H1 (cell line): ENCODE data around the gene MAP2K2. TPM values are rescaled to one million over a fixed set of nuclear protein-coding genes. Genes with fewer than 3 reads are reported as not detected.

Experiments
- CTCF ChIA-PET: fragments of 300-600 bp; sonication (Branson Sonifier 250); formaldehyde crosslinking; loops from one replicate; lab custom pipeline; 2021; ENCODE audit not compliant: partially characterized antibody; lab: Charles Lee
- POLR2A ChIA-PET: fragments of 300-600 bp; sonication (Branson Sonifier 250); formaldehyde crosslinking; loops from one replicate; lab custom pipeline; 2021; ENCODE audit warnings: inconsistent platforms; ENCODE audit not compliant: partially characterized antibody; lab: Charles Lee
- DNase-seq, 2 experiments: peaks; one replicate each; pipeline versions ENCODE4 v3.0.0 to v3.0.0-alpha.2; 2010 to 2022; ENCODE audit warnings: low spot score in 2 of 2, low read depth in 1 of 2, mixed read lengths in 1 of 2
- FAIRE-seq: peaks from 2 replicates; lab custom pipeline; 2011; peaks lifted over from hg19 to GRCh38; lab: Jason Lieb, UNC
- H2AFZ ChIP-seq: 2 replicates; pipeline ENCODE4 v1.8.1; 2012; ENCODE audit warnings: low read length, inconsistent platforms
- H2AK5ac ChIP-seq: 2 replicates; pipeline ENCODE4 v1.6.1; 2013; ENCODE audit warnings: low read depth, low read length
- H2BK120ac ChIP-seq: replicated peaks from 2 replicates; pipeline ENCODE3; 2013; ENCODE audit warnings: low read depth, low read length, inconsistent platforms
- H2BK12ac ChIP-seq: 2 replicates; pipeline ENCODE4 v1.6.1; 2013; ENCODE audit warnings: low read depth, low read length
- H2BK15ac ChIP-seq: 2 replicates; pipeline ENCODE4 v1.6.1; 2013; ENCODE audit warnings: low read length
- H2BK20ac ChIP-seq: 2 replicates; pipeline ENCODE4 v1.6.1; 2013; ENCODE audit warnings: low read length
- H2BK5ac ChIP-seq: 2 replicates; pipeline ENCODE4 v1.6.1; 2013; ENCODE audit warnings: low read depth, low read length
- H3K14ac ChIP-seq: 2 replicates; pipeline ENCODE4 v1.6.1; 2013; ENCODE audit warnings: inconsistent platforms; ENCODE audit not compliant: insufficient read length
- H3K18ac ChIP-seq: 2 replicates; pipeline ENCODE4 v1.6.1; 2013; ENCODE audit warnings: low read length; ENCODE audit errors: extremely low read depth
- H3K23ac ChIP-seq: 2 replicates; pipeline ENCODE4 v1.6.1; 2013; ENCODE audit warnings: inconsistent platforms; ENCODE audit not compliant: insufficient read length
- H3K23me2 ChIP-seq: 2 replicates; pipeline ENCODE4 v1.6.1; 2013; ENCODE audit warnings: low read depth, low read length
- H3K27ac ChIP-seq: 2 replicates; pipeline ENCODE4 v1.6.1; 2011; ENCODE audit warnings: low read depth, low read length, inconsistent platforms
- H3K27me3 ChIP-seq, 4 experiments: replicated peaks in 1 of 4; 1 replicate in 1 of 4; 2 replicates in 3 of 4; pipeline versions ENCODE4 v1.6.1 to v1.8.1; 2011 to 2013; ENCODE audit warnings: low read length in 3 of 4, mild to moderate bottlenecking in 3 of 4, inconsistent platforms in 2 of 4, mixed read lengths in 2 of 4, moderate library complexity in 1 of 4; ENCODE audit not compliant: control insufficient read depth in 3 of 4, insufficient read depth in 3 of 4; ENCODE audit errors: extremely low read depth in 1 of 4
- H3K36me3 ChIP-seq, 4 experiments: 2 replicates each; pipeline versions ENCODE4 v1.6.1 to v1.8.1; 2011 to 2013; ENCODE audit warnings: mild to moderate bottlenecking in 4 of 4, low read length in 3 of 4, moderate library complexity in 2 of 4, control low read depth in 1 of 4, inconsistent platforms in 1 of 4; ENCODE audit not compliant: insufficient read depth in 4 of 4, control insufficient read depth in 2 of 4
- H3K4ac ChIP-seq: replicated peaks from 2 replicates; pipeline ENCODE3; 2013; ENCODE audit warnings: low read length, low read depth, mixed read lengths, inconsistent platforms; ENCODE audit not compliant: insufficient read length
- H3K4me1 ChIP-seq, 4 experiments: replicated peaks in 1 of 4; 1 replicate in 1 of 4; 2 replicates in 3 of 4; pipeline versions ENCODE4 v1.6.1 to v1.8.1; 2011 to 2013; ENCODE audit warnings: low read length in 3 of 4, inconsistent platforms in 2 of 4, mixed read lengths in 1 of 4; ENCODE audit not compliant: insufficient read depth in 4 of 4, control insufficient read depth in 3 of 4
- H3K4me2 ChIP-seq, 2 experiments: 2 replicates each; pipeline versions ENCODE4 v1.6.1 to v1.8.1; 2011 to 2013; ENCODE audit warnings: low read depth in 2 of 2, low read length in 2 of 2, control low read depth in 1 of 2, inconsistent platforms in 1 of 2, mild to moderate bottlenecking in 1 of 2; ENCODE audit not compliant: insufficient read depth in 1 of 2
- H3K4me3 ChIP-seq, 4 experiments: fragments of 200-600, 300-600 bp in 1 of 4; sonication (generic), shearing (Covaris generic), sonication (Bioruptor Twin) in 1 of 4; 2 replicates each; pipeline versions ENCODE4 v1.5.1 to v1.8.1; 2011 to 2016; ENCODE audit warnings: low read length in 4 of 4, low read depth in 3 of 4, control low read depth in 2 of 4, inconsistent platforms in 2 of 4, mild to moderate bottlenecking in 2 of 4, mixed read lengths in 1 of 4, moderate library complexity in 1 of 4; ENCODE audit not compliant: insufficient read depth in 2 of 4; ENCODE audit errors: extremely low read depth in 1 of 4
- H3K56ac ChIP-seq: replicated peaks from 2 replicates; pipeline ENCODE3; 2013; ENCODE audit warnings: low read depth, mild to moderate bottlenecking, mixed read lengths, low read length, inconsistent platforms; ENCODE audit not compliant: insufficient read length
- H3K79me1 ChIP-seq: 2 replicates; pipeline ENCODE4 v1.6.1; 2013; ENCODE audit warnings: low read depth, low read length, control low read depth
- H3K79me2 ChIP-seq, 2 experiments: 2 replicates each; pipeline versions ENCODE4 v1.6.1 to v1.8.1; 2012 to 2013; ENCODE audit warnings: low read length in 2 of 2, mild to moderate bottlenecking in 2 of 2, inconsistent platforms in 1 of 2; ENCODE audit not compliant: insufficient read depth in 2 of 2, control insufficient read depth in 1 of 2
- H3K9ac ChIP-seq, 4 experiments: replicated peaks in 1 of 4; 1 replicate in 1 of 4; 2 replicates in 3 of 4; pipeline versions ENCODE4 v1.6.1 to v1.8.1; 2011 to 2013; ENCODE audit warnings: low read depth in 3 of 4, low read length in 3 of 4, control low read depth in 2 of 4, mild to moderate bottlenecking in 2 of 4, moderate library complexity in 2 of 4, inconsistent platforms in 1 of 4; ENCODE audit errors: extremely low read depth in 1 of 4
- H3K9me3 ChIP-seq, 2 experiments: 2 replicates each; pipeline versions ENCODE4 v1.6.1 to v1.8.1; 2012 to 2013; ENCODE audit warnings: mild to moderate bottlenecking in 2 of 2, moderate library complexity in 2 of 2, control low read depth in 1 of 2, inconsistent platforms in 1 of 2, low read depth in 1 of 2, low read length in 1 of 2, mixed read lengths in 1 of 2; ENCODE audit not compliant: insufficient read depth in 2 of 2
- H4K20me1 ChIP-seq, 2 experiments: replicated peaks in 1 of 2; 2 replicates each; pipeline versions ENCODE3 to v1.8.1; 2011 to 2013; ENCODE audit warnings: inconsistent platforms in 2 of 2, low read length in 2 of 2, mild to moderate bottlenecking in 1 of 2; ENCODE audit not compliant: insufficient read depth in 2 of 2, control insufficient read depth in 1 of 2
- H4K5ac ChIP-seq: 2 replicates; pipeline ENCODE4 v1.6.1; 2013; ENCODE audit warnings: low read length, low read depth, mixed read lengths, inconsistent platforms; ENCODE audit not compliant: insufficient read length
- H4K8ac ChIP-seq: 2 replicates; pipeline ENCODE4 v1.8.0; 2013; ENCODE audit warnings: mild to moderate bottlenecking, moderate library complexity, low read length, inconsistent platforms; ENCODE audit not compliant: insufficient read depth; ENCODE audit errors: extremely low read depth
- H4K91ac ChIP-seq: replicated peaks from 2 replicates; pipeline ENCODE3; 2013; ENCODE audit warnings: low read length, mixed read lengths, inconsistent platforms; ENCODE audit not compliant: insufficient read length
- CTCF ChIP-seq, 3 experiments: IDR thresholded peaks; 1 replicate in 2 of 3; 2 replicates in 1 of 3; pipeline versions ENCODE4 v1.5.1 to v1.6.1; 2011; ENCODE audit warnings: low read length in 3 of 3, mild to moderate bottlenecking in 3 of 3, inconsistent platforms in 2 of 3, low read depth in 1 of 3, moderate library complexity in 1 of 3; ENCODE audit not compliant: insufficient read depth in 1 of 3; ENCODE audit errors: control extremely low read depth in 1 of 3
- HDAC2 ChIP-seq, 2 experiments: fragments of 300-600 bp in 1 of 2; sonication (generic) in 1 of 2; IDR thresholded peaks; 2 replicates each; pipeline ENCODE4 v1.6.1; 2011 to 2012; ENCODE audit warnings: low read depth in 2 of 2, low read length in 2 of 2, mild to moderate bottlenecking in 2 of 2, moderate library complexity in 2 of 2, borderline replicate concordance in 1 of 2, inconsistent platforms in 1 of 2
- KDM4A ChIP-seq: IDR thresholded peaks from one replicate; pipeline ENCODE4 v1.7.1; 2012; ENCODE audit warnings: low read depth, mild to moderate bottlenecking, moderate library complexity, low read length, inconsistent platforms; ENCODE audit not compliant: severe bottlenecking
- KDM5A ChIP-seq: fragments of 200-600 bp; IDR thresholded peaks from 2 replicates; pipeline ENCODE4 v1.7.1; 2012; ENCODE audit warnings: mild to moderate bottlenecking, low read length, inconsistent platforms, mixed read lengths
- MAX ChIP-seq: IDR thresholded peaks from 2 replicates; pipeline ENCODE4 v1.6.1; 2012; ENCODE audit warnings: inconsistent platforms
- PHF8 ChIP-seq: fragments of 200-600 bp; sonication (generic); conservative IDR thresholded peaks from 2 replicates; pipeline ENCODE4 v1.7.1; 2012; ENCODE audit warnings: low read depth, mild to moderate bottlenecking, inconsistent platforms, low read length, moderate library complexity
- TAF7 ChIP-seq: optimal IDR thresholded peaks from 2 replicates; pipeline ENCODE3; 2011; ENCODE audit warnings: low read depth, mild to moderate bottlenecking, inconsistent platforms, low read length, moderate library complexity, borderline replicate concordance
- WGBS, 2 experiments: shearing (Covaris generic) in 1 of 2; methylation state at CpG; one replicate each; pipeline versions ENCODE4 v1.1.6 to v1.1.7; 2013 to 2015; ENCODE audit warnings: low lambda C conversion rate in 2 of 2, mixed read lengths in 2 of 2, inconsistent platforms in 1 of 2, low coverage in 1 of 2, missing lambda C conversion rate in 1 of 2; ENCODE audit not compliant: insufficient replicate concordance in 2 of 2, insufficient coverage in 1 of 2, insufficient read length in 1 of 2; ENCODE audit errors: extremely low coverage in 1 of 2, missing lambda C conversion rate in 1 of 2; 5-methylcytosine and 5-hydroxymethylcytosine counted together
- polyA plus RNA-seq, 7 experiments: library from polyadenylated mRNA; depleted of rRNA in 3 of 7; stranded (reverse) in 5 of 7; unstranded in 2 of 7; fragments of >200 nt in 5 of 7; fragments of 200-250 nt in 2 of 7; gene quantifications; 1 replicate in 5 of 7; 2 replicates in 1 of 7; 4 replicates in 1 of 7; pipeline versions ENCODE4 v1.2.1 to v1.2.3, GENCODE V29; 2011 to 2013; ENCODE audit warnings: missing spikeins in 2 of 7, mixed read lengths in 2 of 7
- total RNA-seq: library from RNA; stranded (reverse); fragmentation: NEBNext Ultra II Directional; extraction: Animal tissue kit (Norgen Biotek cat#: 25700); gene quantifications from 2 replicates; pipeline ENCODE4 v1.2.1, GENCODE V29; 2021

The MAP2K2 gene
- total and polyA plus RNA-seq, 2 of the 8 experiments (the other 6 are each of a cell fraction or from before 2014, with no cell fraction given) = 111 to 162 TPM

GRCh38 chr19:4064496-4065260 is 59.2 kb downstream of the MAP2K2 start:
- Histone ChIP-seq H3K9ac (peak overlapping the region; percentile 7 to 73 (median 58); a peak in 6 of 7 replicates), H3K18ac (no peak overlapping the region; the same call in 1 of the 2 replicates), H3K23me2 (peaks cover 6% of the 10 kb centered on the region; the same call in 1 of the 2 replicates), H4K91ac (peak overlapping the region; percentile 54), H3K4me2 (peak overlapping the region; percentile 59 to 86), H3K27me3 (peaks cover 10 to 24% (median 22%) of the 10 kb centered on the region in 4 experiments), H3K36me3 (no peaks in the 10 kb centered on the region), H3K4ac (no peak overlapping the region), H3K23ac (no peak overlapping the region), H3K4me3 (peak overlapping the region; percentile 63 to 94 (median 73)), H3K79me2 (peaks cover 24 to 52% of the 10 kb centered on the region in 2 experiments; a peak in 3 of 4 replicates), H2AK5ac (no peak overlapping the region), H4K8ac (peak overlapping the region; percentile 88), H2BK5ac (no peak overlapping the region; the same call in 1 of the 2 replicates), H4K20me1 (peaks cover 27 to 35% of the 10 kb centered on the region in 2 experiments), H3K27ac (no peak overlapping the region; the same call in 1 of the 2 replicates), H2AFZ (no peak overlapping the region), H3K56ac (peak overlapping the region; percentile 77), H2BK20ac (no peak overlapping the region), H2BK120ac (no peak overlapping the region), H2BK15ac (no peak overlapping the region), H3K79me1 (peaks cover 8% of the 10 kb centered on the region), H3K14ac (no peak overlapping the region), H3K9me3 (no peaks in the 10 kb centered on the region), H2BK12ac (no peak overlapping the region), H3K4me1 (peaks cover 0 to 37% (median 19%) of the 10 kb centered on the region in 4 experiments; a peak in 6 of 7 replicates), H4K5ac (no peak overlapping the region)
- no peak for DNase-seq
- POLR2A ChIA-PET = interaction anchor here (0.7 to 3.8 kb wide), 5 partner anchors 13 to 112 kb away, joined by 3 to 22 read pairs (median 4); partner anchors contain the start of gene EEF2
- CTCF ChIA-PET = no interaction called here
- no peak for FAIRE-seq
- 3% methylated on average over 24 of the region's 57 CpGs; no CpG with 5 or more reads in 1 of the 2 experiments for WGBS, 2 experiments
- TF ChIP-seq HDAC2 (IDR thresholded peaks at IDR 0.05; ENCODE audit: borderline replicate concordance in 1 of 2, low read depth in 2 of 2, low read length in 2 of 2) (no peak), CTCF (IDR thresholded peaks at IDR 0.05; ENCODE audit: control extremely low read depth in 1 of 3, insufficient read depth in 1 of 3, low read depth in 1 of 3, low read length in 3 of 3) (no peak), MAX (peak; percentile 82), TAF7 (no peak), PHF8 (no peak), KDM5A (no peak), KDM4A (no peak)
